ENCODE measurements around the gene SSTR3. TPM values are rescaled to one million over a fixed set of nuclear protein-coding genes. Genes with fewer than 3 reads are reported as not detected.

The SSTR3 gene
- total and polyA plus RNA-seq, 4 donors, result 0.19 TPM; not detected in 3

DNA sequence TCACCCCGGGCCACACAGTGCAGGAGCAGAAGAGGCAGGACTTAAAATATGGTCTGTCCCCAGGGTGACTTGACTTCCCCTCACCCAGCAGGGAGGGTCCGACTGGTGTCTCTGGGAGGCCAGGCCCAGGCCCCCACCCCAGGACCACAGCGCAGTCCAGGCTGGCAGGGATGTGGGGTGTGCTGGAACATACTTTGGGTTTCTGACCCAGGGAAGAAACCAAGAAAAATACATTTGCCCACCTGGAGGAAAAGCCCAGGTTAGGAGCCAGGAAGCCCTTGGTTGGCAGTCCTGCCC lies 29.4 kb downstream of the SSTR3 start:
- WGBS, result 96% methylated on average over 3 of the region's 3 CpGs
- DNase-seq (ENCODE audit: low spot score), result no peak
- no peak overlapping the region for H3K27ac ChIP-seq (ENCODE audit: low read depth in 1 of 2, low read length in 2 of 2)
- TF ChIP-seq RAD21 (IDR thresholded peaks at IDR 0.05), result no peak
- TF ChIP-seq SP1 (IDR thresholded peaks at IDR 0.05), result no peak
- TF ChIP-seq YY1 (IDR thresholded peaks at IDR 0.05), result no peak
- no peak for TF ChIP-seq FOXA2 (IDR thresholded peaks at IDR 0.05)
- TF ChIP-seq, protein P1, sequence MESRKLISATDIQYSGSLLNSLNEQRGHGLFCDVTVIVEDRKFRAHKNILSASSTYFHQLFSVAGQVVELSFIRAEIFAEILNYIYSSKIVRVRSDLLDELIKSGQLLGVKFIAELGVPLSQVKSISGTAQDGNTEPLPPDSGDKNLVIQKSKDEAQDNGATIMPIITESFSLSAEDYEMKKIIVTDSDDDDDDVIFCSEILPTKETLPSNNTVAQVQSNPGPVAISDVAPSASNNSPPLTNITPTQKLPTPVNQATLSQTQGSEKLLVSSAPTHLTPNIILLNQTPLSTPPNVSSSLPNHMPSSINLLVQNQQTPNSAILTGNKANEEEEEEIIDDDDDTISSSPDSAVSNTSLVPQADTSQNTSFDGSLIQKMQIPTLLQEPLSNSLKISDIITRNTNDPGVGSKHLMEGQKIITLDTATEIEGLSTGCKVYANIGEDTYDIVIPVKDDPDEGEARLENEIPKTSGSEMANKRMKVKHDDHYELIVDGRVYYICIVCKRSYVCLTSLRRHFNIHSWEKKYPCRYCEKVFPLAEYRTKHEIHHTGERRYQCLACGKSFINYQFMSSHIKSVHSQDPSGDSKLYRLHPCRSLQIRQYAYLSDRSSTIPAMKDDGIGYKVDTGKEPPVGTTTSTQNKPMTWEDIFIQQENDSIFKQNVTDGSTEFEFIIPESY (IDR thresholded peaks at IDR 0.05), result no peak
- no peak for TF ChIP-seq EGR1 (IDR thresholded peaks at IDR 0.05; ENCODE audit: low read depth in 2 of 2)
- TF ChIP-seq GABPA (IDR thresholded peaks at IDR 0.05 in 1 of 2, conservative IDR thresholded peaks at IDR 0.05 in 1 of 2), result no peak
- no peak for TF ChIP-seq CTCF (IDR thresholded peaks at IDR 0.05; ENCODE audit: low read depth, low read length, missing input control)
- TF ChIP-seq, protein P2, sequence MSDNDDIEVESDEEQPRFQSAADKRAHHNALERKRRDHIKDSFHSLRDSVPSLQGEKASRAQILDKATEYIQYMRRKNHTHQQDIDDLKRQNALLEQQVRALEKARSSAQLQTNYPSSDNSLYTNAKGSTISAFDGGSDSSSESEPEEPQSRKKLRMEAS (IDR thresholded peaks at IDR 0.05), result no peak
- no peak for TF ChIP-seq FOXA1 (IDR thresholded peaks at IDR 0.05)
- H3K27me3 ChIP-seq (ENCODE audit: control insufficient read depth in 4 of 4, insufficient read depth in 4 of 4, low read length in 3 of 4), result no peaks in the 10 kb centered on the region
- no peaks in the 10 kb centered on the region for H3K36me3 ChIP-seq (ENCODE audit: control insufficient read depth in 4 of 4, insufficient read depth in 3 of 4, low read depth in 1 of 4, low read length in 3 of 4)
- H3K4me3 ChIP-seq (ENCODE audit: low read depth in 1 of 3, low read length in 3 of 3), result no peak overlapping the region
- no peaks in the 10 kb centered on the region for H3K9me3 ChIP-seq (ENCODE audit: control insufficient read depth in 4 of 4, low read length in 3 of 4)
- H3K9ac ChIP-seq (ENCODE audit: low read depth in 1 of 2, low read length in 2 of 2), result no peak overlapping the region
- H3K4me1 ChIP-seq (ENCODE audit: control insufficient read depth in 4 of 4, insufficient read depth in 4 of 4, low read length in 3 of 4), result peaks cover 13 to 26% (median 18%) of the 10 kb centered on the region in 4 donors

DNA sequence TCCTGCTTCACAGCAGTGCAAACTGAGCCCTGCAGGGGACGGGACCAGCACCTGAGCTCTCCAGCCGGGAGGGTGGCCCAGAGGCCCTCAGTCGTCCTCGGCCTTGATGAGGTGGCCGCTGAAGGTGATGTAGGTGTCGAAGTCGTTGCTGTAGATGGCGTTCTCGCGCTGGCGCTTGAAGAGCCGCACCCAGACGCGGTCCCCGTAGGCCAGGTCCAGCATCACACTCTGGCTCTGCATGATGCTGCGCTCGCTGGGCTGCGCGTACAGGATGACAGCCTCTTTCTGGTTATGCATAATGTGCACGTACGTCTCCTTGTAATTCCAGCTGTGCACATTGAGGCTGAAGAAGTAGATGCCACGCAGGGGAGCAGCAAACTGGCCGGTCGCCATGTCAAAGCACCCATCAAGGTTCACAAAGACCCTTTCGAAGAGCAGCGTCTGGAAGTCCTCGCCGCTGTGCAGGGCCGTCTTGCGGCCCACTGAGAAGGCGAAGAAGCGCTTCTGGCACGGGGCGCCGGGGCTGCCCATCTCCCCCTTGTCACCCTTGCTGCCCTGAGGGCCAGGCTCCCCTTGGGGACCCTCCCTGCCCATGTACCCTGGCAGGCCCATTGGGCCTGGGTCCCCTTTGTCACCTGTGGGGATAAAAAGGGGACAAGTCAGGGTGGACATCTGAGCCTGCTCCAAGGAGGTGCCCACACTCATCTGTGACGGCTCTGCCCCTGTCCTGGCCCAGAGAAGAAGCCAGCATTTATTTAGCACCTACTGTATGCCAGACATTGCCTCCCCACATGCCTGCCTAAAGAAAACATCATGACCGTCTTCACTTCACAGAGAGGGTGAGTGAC lies 30.0 kb downstream of the SSTR3 start:
- no peaks in the 10 kb centered on the region for H3K27me3 ChIP-seq (ENCODE audit: control insufficient read depth in 4 of 4, insufficient read depth in 4 of 4, low read length in 3 of 4)
- peaks cover 13 to 31% (median 21%) of the 10 kb centered on the region in 4 donors for H3K4me1 ChIP-seq (ENCODE audit: control insufficient read depth in 4 of 4, insufficient read depth in 4 of 4, low read length in 3 of 4)
- TF ChIP-seq RXRA (IDR thresholded peaks at IDR 0.05) (no peak), FOXA1 (IDR thresholded peaks at IDR 0.05) (no peak), FOXA2 (IDR thresholded peaks at IDR 0.05) (no peak), GABPA (IDR thresholded peaks at IDR 0.05 in 1 of 2, conservative IDR thresholded peaks at IDR 0.05 in 1 of 2) (no peak), NR2F2 (IDR thresholded peaks at IDR 0.05) (no peak), HNF4G (IDR thresholded peaks at IDR 0.05) (no peak), YY1 (IDR thresholded peaks at IDR 0.05) (no peak), RAD21 (IDR thresholded peaks at IDR 0.05) (no peak), REST (IDR thresholded peaks at IDR 0.05) (no peak), SP1 (IDR thresholded peaks at IDR 0.05) (no peak), TAF1 (conservative IDR thresholded peaks at IDR 0.05) (no peak), JUND (IDR thresholded peaks at IDR 0.05) (no peak), CTCF (IDR thresholded peaks at IDR 0.05; ENCODE audit: low read depth, low read length, missing input control) (no peak), HNF4A (conservative IDR thresholded peaks at IDR 0.05) (no peak)
- TF ChIP-seq, protein P1 (IDR thresholded peaks at IDR 0.05), result no peak
- TF ChIP-seq, protein P2 (IDR thresholded peaks at IDR 0.05), result no peak
- no peak overlapping the region for H3K27ac ChIP-seq (ENCODE audit: low read depth in 1 of 2, low read length in 2 of 2)
- H3K4me3 ChIP-seq (ENCODE audit: low read depth in 1 of 3, low read length in 3 of 3), result no peak overlapping the region
- no peak for DNase-seq (ENCODE audit: low spot score)
- H3K36me3 ChIP-seq (ENCODE audit: control insufficient read depth in 4 of 4, insufficient read depth in 3 of 4, low read depth in 1 of 4, low read length in 3 of 4), result no peaks in the 10 kb centered on the region
- WGBS, result 92% methylated on average over 37 of the region's 37 CpGs
- H3K9me3 ChIP-seq (ENCODE audit: control insufficient read depth in 4 of 4, low read length in 3 of 4), result no peaks in the 10 kb centered on the region
- H3K9ac ChIP-seq (ENCODE audit: low read depth in 1 of 2, low read length in 2 of 2), result no peak overlapping the region

Measured in liver (tissue), 9 donors.